Prostate gland (tissue), 2 donors: ENCODE data around the gene FYB2. TPM values are rescaled to one million over a fixed set of nuclear protein-coding genes. Genes with fewer than 3 reads are reported as not detected.
"Not testable (repeated sequence)": the region's sequence is repeated elsewhere in the genome, so short reads cannot be mapped to it uniquely, and the experiment has no call there.

Experiments used
- DNase-seq: peaks from one replicate; pipeline ENCODE4 v3.0.0-alpha.2; 2019; ENCODE audit warnings: low spot score
- H3K27ac ChIP-seq, 2 donors: fragments of 200-600 bp; sonication (generic); 2 replicates each; pipeline ENCODE4 v1.5.1; 2017 to 2019
- H3K27me3 ChIP-seq: fragments of 200-600 bp; sonication (generic); replicated peaks from 2 replicates; pipeline ENCODE4 v1.5.1; 2019; ENCODE audit not compliant: insufficient read depth
- H3K36me3 ChIP-seq, 2 donors: fragments of 200-600 bp; sonication (generic); 1 replicate in 1 of 2; 2 replicates in 1 of 2; pipeline versions ENCODE4 v1.5.1 to v1.8.1; 2017 to 2019
- H3K4me1 ChIP-seq: fragments of 200-600 bp; sonication (generic); replicated peaks from 2 replicates; pipeline ENCODE4 v1.5.1; 2019
- H3K4me3 ChIP-seq, 2 donors: fragments of 200-600 bp; sonication (generic); 2 replicates each; pipeline ENCODE4 v1.5.1; 2017 to 2019
- H3K9me3 ChIP-seq: fragments of 200-600 bp; sonication (generic); 2 replicates; pipeline ENCODE4 v1.5.1; 2017
- CTCF ChIP-seq, 4 experiments: fragments of 200-600 bp in 2 of 4; fragments of 450-650 bp in 2 of 4; sonication (generic) in 2 of 4; IDR thresholded peaks; 1 replicate in 3 of 4; 2 replicates in 1 of 4; pipeline ENCODE4 v1.5.1; 2016 to 2019; ENCODE audit warnings: antibody characterized with exemption in 4 of 4, mild to moderate bottlenecking in 2 of 4, moderate library complexity in 2 of 4
- POLR2A ChIP-seq: fragments of 450-650 bp; IDR thresholded peaks from one replicate; pipeline ENCODE4 v1.6.1; 2016; ENCODE audit warnings: antibody characterized with exemption, mild to moderate bottlenecking
- POLR2AphosphoS5 ChIP-seq: sonication (generic); formaldehyde crosslinking; IDR thresholded peaks from one replicate; pipeline ENCODE4 v1.6.1; 2017; ENCODE audit warnings: antibody characterized with exemption
- WGBS: methylation state at CpG from one replicate; pipeline ENCODE4 v1.1.5; 2018; 5-methylcytosine and 5-hydroxymethylcytosine counted together
- intact Hi-C: fragments of 100-400 bp; cut with DNase I; formaldehyde crosslinking; loops from one replicate; pipeline ENCODE4 v1.14.2; 2022
- total RNA-seq, 2 donors: library from RNA; depleted of rRNA; stranded (reverse); fragments of >200 nt; gene quantifications; one replicate each; pipeline ENCODE4 v1.1.0, GENCODE V29; 2016

The FYB2 gene
- total RNA-seq, 2 donors from 2014 or later: 7.8 to 8.2 TPM

- TF ChIP-seq POLR2A: no peak
- no peak for TF ChIP-seq POLR2AphosphoS5
- no peak for TF ChIP-seq CTCF (IDR thresholded peaks at IDR 0.05)
- no peak overlapping the region for H3K4me3 ChIP-seq
- H3K4me1 ChIP-seq: no peaks in the 10 kb centered on the region
- no peaks in the 10 kb centered on the region for H3K36me3 ChIP-seq
- H3K27me3 ChIP-seq: no peaks in the 10 kb centered on the region
- WGBS: 71% methylated on average over 3 of the region's 3 CpGs
- intact Hi-C loops: no loop called here
- no peak overlapping the region for H3K27ac ChIP-seq
- H3K9me3 ChIP-seq: no peaks in the 10 kb centered on the region
- no peak for DNase-seq
Observed at GRCh38 chr1:56780128-56780750, 39.0 kb downstream of the FYB2 start.

DNA sequence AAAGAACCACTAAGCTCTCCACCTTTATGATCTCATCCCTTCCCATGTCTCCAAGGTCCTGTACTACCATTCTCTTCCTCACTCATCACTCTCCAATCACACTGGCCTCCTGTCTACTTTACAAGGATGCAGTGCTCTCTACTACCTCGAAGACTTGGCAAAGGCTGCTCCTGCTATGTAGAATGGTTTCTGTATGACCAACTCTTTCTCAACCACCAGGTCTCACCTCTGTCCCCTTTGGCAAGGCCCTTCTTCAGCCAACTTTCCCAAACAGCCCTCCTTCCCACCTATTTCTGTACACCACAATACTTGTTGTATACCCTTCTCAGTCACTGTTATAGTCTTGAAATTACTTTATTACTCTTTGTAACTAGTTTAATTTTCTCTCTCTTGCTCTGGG lies 41.2 kb downstream of the FYB2 start:
- H3K27ac ChIP-seq: no peak overlapping the region
- DNase-seq: no peak
- TF ChIP-seq CTCF (IDR thresholded peaks at IDR 0.05) (no peak), POLR2AphosphoS5 (no peak), POLR2A (no peak)
- intact Hi-C loops: no loop called here
- 89% methylated on average over 1 of the region's 1 CpG for WGBS
- no peaks in the 10 kb centered on the region for H3K4me1 ChIP-seq
- no peaks in the 10 kb centered on the region for H3K27me3 ChIP-seq
- H3K4me3 ChIP-seq: no peak overlapping the region
- no peaks in the 10 kb centered on the region for H3K36me3 ChIP-seq
- H3K9me3 ChIP-seq: no peaks in the 10 kb centered on the region

GRCh38 chr1:56774732-56775131 lies 44.5 kb downstream of the FYB2 start:
- H3K9me3 ChIP-seq, H3K4me1 ChIP-seq, H3K4me3 ChIP-seq, H3K36me3 ChIP-seq, DNase-seq, H3K27me3 ChIP-seq, H3K27ac ChIP-seq, intact Hi-C loops: not testable (repeated sequence)

DNA sequence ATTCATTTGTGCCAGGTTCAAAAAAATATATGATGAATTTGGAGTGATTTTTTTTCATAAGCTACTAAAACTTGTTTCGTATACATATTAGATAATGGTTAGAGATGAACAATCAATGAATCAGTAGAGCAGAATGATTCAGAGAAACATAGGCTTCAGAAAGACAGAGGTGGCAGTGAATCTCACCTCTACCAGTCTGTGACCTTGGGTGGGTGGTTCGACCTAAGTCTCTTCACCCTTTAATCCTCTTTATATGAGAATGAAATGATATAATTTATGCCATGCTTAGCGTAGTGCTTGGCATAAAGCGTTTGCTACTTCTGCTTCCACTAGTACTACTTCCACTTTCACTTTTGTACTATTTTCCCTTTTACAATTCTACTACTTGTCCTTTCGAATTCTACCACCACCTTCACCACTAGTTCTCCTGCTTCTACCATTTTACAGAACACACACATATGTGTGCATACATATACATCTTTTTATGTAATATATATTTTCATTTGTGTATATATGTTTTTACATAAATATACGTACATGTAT lies 45.1 kb downstream of the FYB2 start:
- DNase-seq: no peak
- Histone ChIP-seq H3K9me3 (no peaks in the 10 kb centered on the region), H3K4me1 (no peaks in the 10 kb centered on the region), H3K36me3 (no peaks in the 10 kb centered on the region), H3K27me3 (no peaks in the 10 kb centered on the region), H3K4me3 (no peak overlapping the region), H3K27ac (no peak overlapping the region)
- TF ChIP-seq POLR2AphosphoS5: no peak
- TF ChIP-seq POLR2A: no peak
- no peak for TF ChIP-seq CTCF (IDR thresholded peaks at IDR 0.05)
- intact Hi-C loops: no loop called here
- WGBS: 91% methylated on average over 6 of the region's 6 CpGs

DNA sequence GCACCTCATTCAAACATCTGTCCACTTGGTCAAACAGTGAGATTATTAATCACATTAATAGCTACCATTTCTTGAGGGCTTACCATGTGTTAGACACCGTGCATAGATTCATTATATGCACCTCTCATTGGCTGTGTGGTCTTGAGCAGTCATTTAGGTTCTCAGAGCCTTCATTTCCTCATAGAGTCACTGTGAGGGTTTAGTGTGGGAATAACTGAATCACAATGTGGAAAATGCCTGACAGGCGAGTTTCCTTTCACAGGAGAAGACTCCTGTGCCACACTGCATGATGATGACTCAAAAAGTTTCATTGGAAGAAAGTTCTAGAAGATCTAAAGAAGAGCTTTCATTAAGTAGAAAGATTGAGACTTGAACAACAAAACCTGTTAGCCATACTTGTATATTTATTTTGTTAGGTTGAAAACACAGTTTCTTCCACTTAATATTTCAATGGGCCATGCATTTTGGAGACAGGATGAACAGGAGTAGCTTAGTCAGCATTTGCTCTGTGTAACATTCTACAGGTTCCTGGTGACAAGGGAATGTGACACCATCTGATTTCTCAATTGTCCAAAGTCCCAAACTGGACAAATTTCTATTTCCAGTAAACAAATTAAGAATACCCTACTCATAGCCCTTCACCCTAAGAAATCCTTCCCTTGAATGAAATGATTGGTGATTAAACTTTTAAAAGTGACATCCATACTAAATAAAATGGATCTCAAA lies 45.7 kb downstream of the FYB2 start:
- intact Hi-C loops: no loop called here

More for the DNA sequence above, 45.7 kb downstream of the FYB2 start:
- Histone ChIP-seq H3K27me3 (no peaks in the 10 kb centered on the region), H3K27ac (no peak overlapping the region), H3K9me3 (no peaks in the 10 kb centered on the region), H3K4me1 (no peaks in the 10 kb centered on the region), H3K36me3 (no peaks in the 10 kb centered on the region), H3K4me3 (no peak overlapping the region)
- DNase-seq: no peak
- no peak for TF ChIP-seq POLR2AphosphoS5
- TF ChIP-seq CTCF (IDR thresholded peaks at IDR 0.05): no peak
- TF ChIP-seq POLR2A: no peak
- WGBS: 91% methylated on average over 2 of the region's 2 CpGs
